Effector CD4-positive, alpha-beta T cell (primary cell): Measurements from ENCODE around the gene KCNK15.

Experiments
- DNase-seq: peaks from one replicate; pipeline ENCODE4 v3.0.0-alpha.2; 2020

The KCNK15 gene

GRCh38 chr20:44792796-44793195 lies 47.1 kb downstream of the KCNK15 start:
- no peak for DNase-seq

- DNase-seq: no peak
Measured at GRCh38 chr20:44795836-44796235, 50.2 kb downstream of the KCNK15 start.

GRCh38 chr20:44796311-44796710 lies 50.6 kb downstream of the KCNK15 start:
- DNase-seq: no peak

- no peak for DNase-seq
Measured at GRCh38 chr20:44796758-44797457, 51.2 kb downstream of the KCNK15 start.

GRCh38 chr20:44799691-44800090 lies 54.0 kb downstream of the KCNK15 start:
- no peak for DNase-seq

- DNase-seq: no peak
Measured at GRCh38 chr20:44800391-44801046, 54.9 kb downstream of the KCNK15 start.
